AG20443 (cell line): ENCODE data around the gene PRPSAP1.

Experiments used
- DNase-seq: peaks from one replicate; pipeline ENCODE4 v3.0.0; 2012; ENCODE audit warnings: low spot score, mixed read lengths

Gene PRPSAP1

GRCh38 chr17:76353599-76354316, at the start of gene PRPSAP1:
PRPSAP1 (minus strand) TSS chr17:76353916; CDS start chr17:76353703, 213 bp downstream.
- DNase-seq = peak; percentile 96

- DNase-seq = no peak
Observed at GRCh38 chr17:76402711-76403110, 49.0 kb upstream of the PRPSAP1 start.

GRCh38 chr17:76399175-76400172, 45.8 kb upstream of the PRPSAP1 start:
- DNase-seq = no peak

- no peak for DNase-seq
Observed at GRCh38 chr17:76398523-76399174, 44.9 kb upstream of the PRPSAP1 start.

GRCh38 chr17:76397687-76398522, 44.2 kb upstream of the PRPSAP1 start:
- DNase-seq = peak; percentile 92

GRCh38 chr17:76397184-76397583, 43.5 kb upstream of the PRPSAP1 start:
- no peak for DNase-seq

GRCh38 chr17:76395980-76396379, 42.3 kb upstream of the PRPSAP1 start:
- DNase-seq = no peak

GRCh38 chr17:76394166-76394565, 40.5 kb upstream of the PRPSAP1 start:
- DNase-seq = no peak

- DNase-seq = no peak
Observed at GRCh38 chr17:76391200-76391715, 37.5 kb upstream of the PRPSAP1 start.

- DNase-seq = no peak
Observed at GRCh38 chr17:76390003-76390421, 36.3 kb upstream of the PRPSAP1 start.

GRCh38 chr17:76388966-76389888, 35.5 kb upstream of the PRPSAP1 start:
- peak; percentile 30 for DNase-seq

GRCh38 chr17:76386966-76387765, 33.5 kb upstream of the PRPSAP1 start:
- no peak for DNase-seq

- DNase-seq = peak; percentile 94
Observed at GRCh38 chr17:76385892-76386786, 32.4 kb upstream of the PRPSAP1 start.

- peak; percentile 76 for DNase-seq
Observed at GRCh38 chr17:76384987-76385891, 31.5 kb upstream of the PRPSAP1 start.

- peak; percentile 94 for DNase-seq
Observed at GRCh38 chr17:76384222-76384986, 30.7 kb upstream of the PRPSAP1 start, which contains the start of gene SPHK1. SPHK1 (plus strand) TSS chr17:76384609; CDS start chr17:76385645, 1,036 bp downstream.

GRCh38 chr17:76383546-76384221, 30.0 kb upstream of the PRPSAP1 start:
- peak; percentile 60 for DNase-seq
